Measurements from ENCODE around the gene ZFP91.

DNA sequence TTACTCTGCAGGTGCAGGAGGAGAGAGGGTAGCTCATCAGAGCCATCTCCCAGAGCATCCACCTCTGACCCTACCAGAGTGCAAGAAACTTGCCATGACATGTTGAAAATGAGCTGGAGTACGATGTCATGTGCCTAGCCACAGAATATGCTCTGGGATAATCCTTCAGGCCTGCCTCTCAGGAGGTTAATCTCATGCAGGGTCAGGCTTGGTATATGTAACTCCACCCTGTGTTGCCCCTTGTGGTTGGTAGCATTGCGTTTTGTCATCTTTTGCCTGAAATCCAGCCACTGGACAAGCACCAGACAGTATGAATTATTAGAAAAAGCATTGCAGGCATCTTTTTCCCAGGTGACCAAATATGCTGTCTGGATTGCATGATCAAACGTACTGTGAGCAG lies 79.8 kb downstream of the ZFP91 start:
- TF ChIP-seq CREB1 (CRISPR knock-in tag; IDR thresholded peaks at IDR 0.05; ENCODE audit: low read depth) (no peak), EZH2 (IDR thresholded peaks at IDR 0.05; ENCODE audit: low read depth, unreplicated experiment) (no peak), POLR2AphosphoS5 (IDR thresholded peaks at IDR 0.05; ENCODE audit: low read depth) (no peak), ZNF114 (CRISPR knock-in tag; IDR thresholded peaks at IDR 0.05) (no peak), EZH2phosphoT487 (IDR thresholded peaks at IDR 0.05; ENCODE audit: unreplicated experiment) (no peak), NANOG (IDR thresholded peaks at IDR 0.05; ENCODE audit: borderline replicate concordance) (no peak)
- TF ChIP-seq, protein P1, sequence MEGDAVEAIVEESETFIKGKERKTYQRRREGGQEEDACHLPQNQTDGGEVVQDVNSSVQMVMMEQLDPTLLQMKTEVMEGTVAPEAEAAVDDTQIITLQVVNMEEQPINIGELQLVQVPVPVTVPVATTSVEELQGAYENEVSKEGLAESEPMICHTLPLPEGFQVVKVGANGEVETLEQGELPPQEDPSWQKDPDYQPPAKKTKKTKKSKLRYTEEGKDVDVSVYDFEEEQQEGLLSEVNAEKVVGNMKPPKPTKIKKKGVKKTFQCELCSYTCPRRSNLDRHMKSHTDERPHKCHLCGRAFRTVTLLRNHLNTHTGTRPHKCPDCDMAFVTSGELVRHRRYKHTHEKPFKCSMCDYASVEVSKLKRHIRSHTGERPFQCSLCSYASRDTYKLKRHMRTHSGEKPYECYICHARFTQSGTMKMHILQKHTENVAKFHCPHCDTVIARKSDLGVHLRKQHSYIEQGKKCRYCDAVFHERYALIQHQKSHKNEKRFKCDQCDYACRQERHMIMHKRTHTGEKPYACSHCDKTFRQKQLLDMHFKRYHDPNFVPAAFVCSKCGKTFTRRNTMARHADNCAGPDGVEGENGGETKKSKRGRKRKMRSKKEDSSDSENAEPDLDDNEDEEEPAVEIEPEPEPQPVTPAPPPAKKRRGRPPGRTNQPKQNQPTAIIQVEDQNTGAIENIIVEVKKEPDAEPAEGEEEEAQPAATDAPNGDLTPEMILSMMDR (conservative IDR thresholded peaks at IDR 0.05; ENCODE audit: low read depth in 2 of 2): no peak
